Measurements from ENCODE around the gene RHOV. TPM values are rescaled to one million over a fixed set of nuclear protein-coding genes. Genes with fewer than 3 reads are reported as not detected.

Gene RHOV, protein sequence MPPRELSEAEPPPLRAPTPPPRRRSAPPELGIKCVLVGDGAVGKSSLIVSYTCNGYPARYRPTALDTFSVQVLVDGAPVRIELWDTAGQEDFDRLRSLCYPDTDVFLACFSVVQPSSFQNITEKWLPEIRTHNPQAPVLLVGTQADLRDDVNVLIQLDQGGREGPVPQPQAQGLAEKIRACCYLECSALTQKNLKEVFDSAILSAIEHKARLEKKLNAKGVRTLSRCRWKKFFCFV
- total RNA-seq: under 1 TPM in 1 of 2 donors, not detected in 1; 0.18 TPM
- total RNA-seq: 0.46 to 0.75 reads per million in 2 donors

DNA sequence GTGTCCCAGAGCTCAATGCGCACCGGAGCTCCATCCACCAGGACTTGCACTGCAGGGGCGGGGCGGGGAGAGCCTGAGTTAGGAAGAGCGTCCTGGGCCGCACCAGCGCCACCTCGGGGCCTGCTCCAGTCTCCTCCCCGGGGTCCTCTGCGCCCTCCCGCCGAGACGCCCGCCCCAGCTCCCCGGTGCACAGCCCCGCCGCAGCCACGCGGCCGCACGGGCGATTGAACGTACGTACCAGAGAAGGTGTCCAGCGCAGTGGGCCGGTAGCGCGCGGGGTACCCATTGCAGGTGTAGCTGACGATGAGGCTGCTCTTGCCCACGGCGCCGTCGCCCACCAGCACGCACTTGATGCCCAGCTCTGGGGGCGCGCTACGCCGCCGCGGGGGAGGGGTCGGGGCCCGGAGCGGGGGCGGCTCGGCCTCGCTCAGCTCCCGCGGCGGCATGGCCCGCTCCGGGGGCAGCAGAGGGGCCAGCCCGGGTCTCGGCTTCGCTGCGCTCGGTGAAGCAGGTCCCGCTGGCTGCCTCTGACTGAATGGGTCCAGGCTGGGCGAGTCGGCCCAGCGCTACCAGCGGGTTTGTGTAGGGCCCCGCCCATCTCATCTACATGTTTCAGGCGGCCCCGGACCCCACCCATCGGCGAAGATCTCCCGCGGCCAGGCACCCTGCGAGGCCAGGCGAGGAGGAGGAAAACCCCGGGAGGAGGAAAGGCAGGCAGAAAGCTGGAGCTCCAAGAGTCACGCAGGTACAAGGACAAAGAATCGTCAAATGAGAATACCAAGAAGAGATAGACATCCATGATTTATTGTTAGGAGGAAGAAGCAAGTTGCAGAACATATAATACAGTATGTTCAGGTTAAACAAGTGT, at the start of gene RHOV:
TSS of gene RHOV (minus strand) at position 541 of the 868 bp plus-strand sequence. CDS start at position 446, 95 bp downstream.
- Mint-ChIP-seq H3K27me3 (no peaks in the 10 kb centered on the region), H3K4me1 (peaks cover 9% of the 10 kb centered on the region), H3K27ac (peak within 1 kb of the TSS; percentile 32), H3K4me3 (peak within 1 kb of the TSS; percentile 91), H3K36me3 (ENCODE audit: low read depth) (no peaks in the 10 kb centered on the region)
- peak; percentile 34 to 50 (median 47) for DNase-seq
- H3K9me3 ChIP-seq (ENCODE audit: control insufficient read depth, low read length, poor library complexity, severe bottlenecking): no peaks in the 10 kb centered on the region
- ATAC-seq: peak; percentile 87

DNA sequence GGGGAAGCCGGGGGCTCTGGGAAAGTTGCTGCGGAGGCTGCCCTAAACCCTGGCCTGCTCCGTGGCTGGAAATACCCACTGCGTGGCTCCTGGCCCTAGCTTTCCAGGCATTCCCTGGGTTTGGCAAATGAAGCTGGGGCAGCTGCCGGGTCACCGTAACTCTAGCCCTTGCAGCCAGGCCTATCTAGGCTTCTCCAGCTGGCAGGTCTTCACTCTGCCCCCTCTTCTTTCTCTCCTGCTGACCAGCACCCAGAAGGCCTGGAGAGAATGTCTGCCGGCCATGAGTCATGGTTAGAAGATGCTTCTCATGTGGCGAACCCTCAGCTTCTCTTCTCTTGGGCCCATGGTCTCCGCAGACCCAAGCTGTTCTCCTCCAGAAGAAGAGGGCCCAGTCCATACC, 49.5 kb upstream of the RHOV start:
- Mint-ChIP-seq H3K27me3 (peaks cover 22% of the 10 kb centered on the region), H3K36me3 (ENCODE audit: low read depth) (no peaks in the 10 kb centered on the region), H3K4me3 (no peak overlapping the region), H3K27ac (no peak overlapping the region), H3K4me1 (peaks cover 12% of the 10 kb centered on the region)
- H3K9me3 ChIP-seq (ENCODE audit: control insufficient read depth, low read length, poor library complexity, severe bottlenecking): no peaks in the 10 kb centered on the region
- no peak for DNase-seq
- ATAC-seq: no peak

DNA sequence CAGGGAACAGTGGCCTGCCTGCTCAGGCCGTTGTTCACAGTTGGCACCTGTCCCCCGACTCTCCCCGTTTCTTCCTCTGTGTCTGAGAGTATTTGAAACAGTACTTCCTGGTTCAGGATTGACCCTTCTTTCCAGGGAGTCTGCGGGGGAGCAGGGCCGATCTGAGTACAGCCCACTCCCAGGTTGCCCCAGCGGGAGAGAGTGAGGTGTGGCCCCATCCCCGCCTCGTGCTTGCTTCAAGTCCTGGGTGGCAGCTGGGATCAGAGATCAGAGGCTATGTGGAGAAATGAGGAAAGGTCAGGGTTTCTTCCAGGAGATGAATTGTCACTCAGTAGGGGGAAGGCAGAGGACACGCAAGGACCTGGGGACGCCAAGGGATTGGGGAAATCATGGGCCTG, 48.6 kb upstream of the RHOV start:
- Mint-ChIP-seq H3K36me3 (ENCODE audit: low read depth) (no peaks in the 10 kb centered on the region), H3K4me1 (peaks cover 11% of the 10 kb centered on the region), H3K4me3 (no peak overlapping the region), H3K27ac (no peak overlapping the region), H3K27me3 (peaks cover 22% of the 10 kb centered on the region)
- ATAC-seq: no peak
- DNase-seq: no peak
- H3K9me3 ChIP-seq (ENCODE audit: control insufficient read depth, low read length, poor library complexity, severe bottlenecking): no peaks in the 10 kb centered on the region

DNA sequence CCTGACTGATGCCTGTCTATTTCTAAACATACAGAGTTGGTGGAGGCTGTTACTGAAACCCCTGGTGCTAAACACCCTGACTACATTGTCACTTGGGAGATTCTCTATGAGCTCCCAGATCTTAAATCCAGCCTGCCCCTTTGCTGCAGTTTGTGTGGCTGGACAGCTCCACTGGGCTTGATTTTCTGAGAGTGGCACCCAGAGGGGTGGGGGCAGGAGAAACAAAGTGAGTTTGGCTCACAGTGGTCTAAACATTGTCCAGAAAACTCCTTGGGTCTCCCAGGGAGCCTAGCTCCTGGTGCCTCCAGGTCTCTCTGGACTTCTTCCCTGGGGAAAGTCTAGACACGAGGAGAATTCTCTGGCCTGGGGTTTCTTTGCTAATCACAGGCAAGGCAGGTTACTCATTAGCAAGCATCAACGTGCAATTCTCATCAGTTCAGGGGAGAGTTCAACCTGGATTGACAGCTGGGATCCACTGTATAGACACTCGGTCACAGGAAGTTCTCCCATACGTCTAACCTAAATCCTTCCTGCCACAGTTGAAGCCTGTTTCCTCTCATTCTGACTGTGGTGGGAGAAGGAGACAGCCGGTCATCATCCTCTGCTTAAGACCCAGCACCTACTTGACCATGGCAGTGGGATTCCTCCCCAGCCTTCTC, 48.0 kb upstream of the RHOV start:
- H3K27me3 Mint-ChIP-seq: peaks cover 18% of the 10 kb centered on the region
- no peaks in the 10 kb centered on the region for H3K9me3 ChIP-seq (ENCODE audit: control insufficient read depth, low read length, poor library complexity, severe bottlenecking)
- ATAC-seq: no peak
- peaks cover 8% of the 10 kb centered on the region for H3K4me1 Mint-ChIP-seq
- no peak overlapping the region for H3K4me3 Mint-ChIP-seq
- no peaks in the 10 kb centered on the region for H3K36me3 Mint-ChIP-seq (ENCODE audit: low read depth)
- H3K27ac Mint-ChIP-seq: no peak overlapping the region
- DNase-seq: no peak

DNA sequence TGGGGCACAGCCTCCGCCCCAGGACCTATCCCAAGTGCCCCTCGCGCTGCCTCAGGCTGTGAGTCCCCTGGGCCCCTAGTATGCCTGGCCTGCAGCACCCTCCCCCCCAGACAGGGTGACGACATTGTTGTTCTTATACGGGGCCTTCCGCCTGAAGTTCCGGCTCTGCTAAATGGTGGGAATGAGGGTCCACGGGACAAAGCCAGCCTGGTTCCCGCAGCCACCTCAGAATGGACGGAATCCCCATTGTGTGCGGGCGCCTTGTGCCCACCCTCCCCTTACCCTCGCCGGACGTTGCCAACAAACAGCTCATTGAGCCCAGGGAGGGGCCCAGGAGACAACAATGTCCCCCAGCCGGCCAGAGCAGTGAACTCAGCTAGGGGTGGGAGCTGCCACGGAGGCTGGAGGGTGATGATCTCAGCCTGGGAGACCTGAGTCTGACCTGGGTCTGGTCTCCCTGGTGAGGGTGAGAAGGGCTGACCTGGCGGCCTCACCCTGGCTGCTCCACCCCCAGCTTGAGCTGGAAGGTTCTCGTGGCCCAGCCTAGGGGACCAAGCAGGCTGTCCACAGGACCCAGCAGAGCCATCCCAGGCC, 44.9 kb upstream of the RHOV start:
- DNase-seq: no peak
- Mint-ChIP-seq H3K27me3 (peaks cover 4% of the 10 kb centered on the region), H3K27ac (no peak overlapping the region), H3K4me3 (no peak overlapping the region), H3K4me1 (no peaks in the 10 kb centered on the region), H3K36me3 (ENCODE audit: low read depth) (no peaks in the 10 kb centered on the region)
- ATAC-seq: no peak
- no peaks in the 10 kb centered on the region for H3K9me3 ChIP-seq (ENCODE audit: control insufficient read depth, low read length, poor library complexity, severe bottlenecking)

DNA sequence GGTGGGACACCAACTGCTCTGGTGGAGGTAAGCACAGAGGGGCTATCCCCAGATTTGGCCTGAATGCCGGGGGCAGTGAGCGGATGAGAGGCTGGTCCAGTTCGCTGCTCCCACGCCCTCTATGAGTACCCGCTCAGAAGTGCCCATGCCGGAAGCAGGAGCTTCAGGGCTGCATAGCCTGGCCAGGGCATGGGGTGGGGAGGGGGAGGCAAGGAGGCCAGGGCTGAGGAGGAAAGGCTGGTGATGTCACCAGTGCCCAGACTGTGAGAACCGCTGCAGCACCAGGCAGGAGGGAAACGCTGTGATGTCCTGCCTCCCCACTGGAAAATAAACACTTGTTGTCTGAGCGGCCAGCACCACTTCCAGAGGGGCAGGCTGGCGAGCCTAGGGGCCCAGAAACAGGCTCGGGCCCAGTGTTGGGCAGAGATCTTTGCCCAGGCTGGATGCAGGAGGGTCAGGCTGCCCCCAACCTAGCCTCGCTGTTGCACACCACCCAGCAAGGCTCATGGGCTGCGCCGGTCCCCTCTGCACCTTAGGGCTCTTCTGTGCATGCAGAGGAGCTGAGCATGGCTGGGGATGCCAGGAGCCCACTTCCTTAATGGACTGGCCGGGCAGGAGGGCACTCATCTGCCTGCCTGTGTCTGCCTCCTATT, 44.2 kb upstream of the RHOV start:
- DNase-seq (no peak), ATAC-seq (no peak)
- H3K4me3 Mint-ChIP-seq: no peak overlapping the region
- peaks cover 4% of the 10 kb centered on the region for H3K27me3 Mint-ChIP-seq
- no peaks in the 10 kb centered on the region for H3K36me3 Mint-ChIP-seq (ENCODE audit: low read depth)
- H3K9me3 ChIP-seq (ENCODE audit: control insufficient read depth, low read length, poor library complexity, severe bottlenecking): no peaks in the 10 kb centered on the region
- no peaks in the 10 kb centered on the region for H3K4me1 Mint-ChIP-seq
- H3K27ac Mint-ChIP-seq: no peak overlapping the region

DNA sequence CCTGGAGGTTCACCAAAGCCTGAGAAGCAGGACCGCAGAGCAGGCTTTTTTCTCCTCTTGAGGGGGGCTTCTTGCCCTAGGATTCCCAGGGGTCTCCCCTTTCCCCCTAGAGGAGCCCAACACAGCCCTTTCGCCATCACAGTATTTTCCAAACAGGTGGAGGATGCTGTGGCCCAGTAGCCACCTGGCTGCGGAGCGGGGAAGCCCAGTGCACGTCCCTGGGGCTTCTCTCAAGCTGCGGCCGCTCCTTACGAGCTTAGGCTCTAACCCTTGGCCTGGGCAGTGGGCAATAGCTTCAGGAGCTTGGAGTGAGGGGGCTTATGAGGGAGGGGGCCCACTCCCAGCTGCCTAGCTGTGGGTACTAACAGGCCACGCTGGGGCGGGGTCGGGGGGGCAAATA, 43.6 kb upstream of the RHOV start:
- Mint-ChIP-seq H3K36me3 (ENCODE audit: low read depth) (no peaks in the 10 kb centered on the region), H3K27me3 (peaks cover 4% of the 10 kb centered on the region), H3K4me3 (no peak overlapping the region), H3K27ac (no peak overlapping the region), H3K4me1 (no peaks in the 10 kb centered on the region)
- no peaks in the 10 kb centered on the region for H3K9me3 ChIP-seq (ENCODE audit: control insufficient read depth, low read length, poor library complexity, severe bottlenecking)
- DNase-seq: no peak
- ATAC-seq: no peak

DNA sequence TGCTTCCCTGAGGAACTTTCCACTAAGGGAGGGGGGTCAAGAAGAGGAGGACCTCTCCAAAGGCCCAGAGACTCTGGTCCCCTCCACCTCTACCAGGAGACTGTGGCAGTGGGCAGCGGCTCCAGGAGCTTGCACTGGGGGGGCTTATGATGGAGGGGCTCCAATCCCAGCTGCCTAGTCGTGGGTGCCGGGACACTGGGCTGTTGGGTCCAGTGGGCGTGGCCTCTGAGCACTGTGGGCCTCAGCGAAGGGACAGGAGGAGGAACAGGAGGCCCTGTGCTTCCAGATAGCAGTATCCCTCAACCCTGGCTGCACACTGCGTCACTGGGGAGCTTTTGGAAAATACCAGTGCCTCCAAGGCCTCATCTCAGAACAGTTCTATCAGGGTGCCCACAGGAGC, 41.6 kb upstream of the RHOV start:
- no peak overlapping the region for H3K27ac Mint-ChIP-seq
- ATAC-seq: no peak
- no peaks in the 10 kb centered on the region for H3K9me3 ChIP-seq (ENCODE audit: control insufficient read depth, low read length, poor library complexity, severe bottlenecking)
- peaks cover 3% of the 10 kb centered on the region for H3K4me1 Mint-ChIP-seq
- peaks cover 4% of the 10 kb centered on the region for H3K27me3 Mint-ChIP-seq
- H3K4me3 Mint-ChIP-seq: no peak overlapping the region
- H3K36me3 Mint-ChIP-seq (ENCODE audit: low read depth): no peaks in the 10 kb centered on the region
- DNase-seq: no peak

DNA sequence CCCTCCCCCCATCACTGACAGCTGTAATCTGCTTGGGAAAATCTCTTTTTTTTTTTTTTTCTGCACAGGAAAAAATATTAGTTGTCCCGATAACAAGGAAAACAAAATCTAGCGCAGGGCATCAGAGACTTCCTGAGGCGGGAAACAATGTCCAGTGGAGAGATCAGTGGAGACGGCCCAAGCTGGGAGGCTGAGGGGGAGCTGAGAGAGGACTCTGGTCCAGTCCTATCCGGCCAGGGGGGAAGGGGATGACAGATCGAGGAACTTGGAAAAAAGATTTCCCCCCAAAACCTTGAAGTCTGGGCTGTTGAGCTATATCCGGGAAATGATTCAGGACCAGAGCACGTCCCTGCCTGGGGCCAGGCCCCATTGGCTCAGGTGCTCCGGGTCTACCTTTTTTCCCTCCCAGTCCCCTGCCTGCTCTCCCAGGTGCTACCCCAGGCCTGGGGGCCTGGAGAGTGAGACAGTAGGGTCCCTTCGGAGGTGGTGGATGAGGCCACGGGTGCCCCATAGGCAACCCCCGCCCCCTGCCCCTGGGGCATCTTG, 41.2 kb upstream of the RHOV start:
- Mint-ChIP-seq H3K36me3 (ENCODE audit: low read depth) (no peaks in the 10 kb centered on the region), H3K27me3 (peaks cover 4% of the 10 kb centered on the region), H3K4me3 (no peak overlapping the region), H3K27ac (no peak overlapping the region), H3K4me1 (peaks cover 3% of the 10 kb centered on the region)
- DNase-seq: no peak
- ATAC-seq: no peak
- no peaks in the 10 kb centered on the region for H3K9me3 ChIP-seq (ENCODE audit: control insufficient read depth, low read length, poor library complexity, severe bottlenecking)

DNA sequence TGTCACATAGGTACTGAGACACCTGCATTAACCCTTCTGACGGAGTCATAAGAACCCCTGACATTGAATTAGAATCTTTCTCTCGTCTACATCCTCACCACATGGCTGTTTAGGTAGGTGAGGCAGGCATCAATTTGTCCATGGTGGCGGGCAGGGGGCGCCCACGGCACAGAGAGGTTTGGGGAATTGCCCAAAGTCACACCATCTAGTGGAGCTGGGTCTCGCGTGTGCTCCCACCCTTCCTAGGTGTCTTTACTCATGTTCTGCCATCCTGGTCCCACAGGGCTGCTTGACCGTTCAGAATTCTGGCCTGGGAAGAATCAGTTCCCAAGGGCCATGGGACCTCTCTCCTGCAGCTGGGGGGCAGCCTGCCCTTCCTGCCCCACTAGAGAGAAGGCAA, 40.5 kb upstream of the RHOV start:
- H3K9me3 ChIP-seq (ENCODE audit: control insufficient read depth, low read length, poor library complexity, severe bottlenecking): no peaks in the 10 kb centered on the region
- ATAC-seq (no peak), DNase-seq (no peak)
- Mint-ChIP-seq H3K27me3 (peaks cover 4% of the 10 kb centered on the region), H3K4me1 (peaks cover 3% of the 10 kb centered on the region), H3K36me3 (ENCODE audit: low read depth) (no peaks in the 10 kb centered on the region), H3K27ac (no peak overlapping the region), H3K4me3 (no peak overlapping the region)

DNA sequence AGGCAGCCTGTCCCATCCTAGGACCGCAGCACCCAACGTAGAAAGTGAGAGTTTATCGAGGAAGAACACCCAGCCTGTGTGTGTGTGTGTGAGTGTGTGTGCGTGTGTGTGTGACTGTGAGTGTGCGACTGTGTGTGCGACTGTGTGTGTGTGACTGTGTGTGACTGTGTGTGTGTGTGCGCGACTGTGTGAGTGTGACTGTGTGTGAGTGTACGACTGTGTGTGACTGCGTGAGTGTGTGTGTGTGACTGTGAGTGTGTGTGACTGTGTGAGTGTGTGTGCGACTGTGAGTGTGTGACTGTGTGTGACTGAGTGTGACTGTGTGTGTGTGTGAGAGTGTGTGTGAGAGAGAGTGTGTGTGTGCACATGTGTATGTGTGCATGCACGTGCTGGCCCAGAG, 40.0 kb upstream of the RHOV start:
- Mint-ChIP-seq H3K27me3 (peaks cover 4% of the 10 kb centered on the region), H3K4me1 (peaks cover 3% of the 10 kb centered on the region), H3K27ac (no peak overlapping the region), H3K36me3 (ENCODE audit: low read depth) (no peaks in the 10 kb centered on the region), H3K4me3 (no peak overlapping the region)
- ATAC-seq (no peak), DNase-seq (no peak)
- H3K9me3 ChIP-seq (ENCODE audit: control insufficient read depth, low read length, poor library complexity, severe bottlenecking): no peaks in the 10 kb centered on the region

DNA sequence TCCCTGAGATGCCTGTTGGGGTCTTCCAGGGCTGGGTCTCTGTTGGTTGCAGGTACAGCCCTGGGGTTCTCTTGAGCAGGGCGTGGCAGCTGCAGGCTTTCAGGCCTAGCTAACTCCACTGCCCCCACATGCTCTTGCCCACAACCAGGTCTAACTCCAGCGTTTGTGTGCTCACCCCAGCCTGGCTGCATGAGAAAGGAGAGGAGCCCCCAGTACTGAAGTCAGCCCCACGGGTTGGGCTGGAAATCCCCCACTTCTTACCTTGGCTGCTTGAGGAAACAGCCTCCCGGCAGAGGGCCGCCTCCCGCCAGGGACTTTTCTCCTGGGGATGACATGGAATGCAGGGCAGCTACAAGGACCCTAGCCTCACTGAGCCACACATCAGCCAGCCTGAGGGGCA, 38.4 kb upstream of the RHOV start:
- no peaks in the 10 kb centered on the region for H3K9me3 ChIP-seq (ENCODE audit: control insufficient read depth, low read length, poor library complexity, severe bottlenecking)
- peaks cover 5% of the 10 kb centered on the region for H3K4me1 Mint-ChIP-seq
- H3K27ac Mint-ChIP-seq: no peak overlapping the region
- no peak overlapping the region for H3K4me3 Mint-ChIP-seq
- peaks cover 4% of the 10 kb centered on the region for H3K27me3 Mint-ChIP-seq
- no peak for ATAC-seq
- H3K36me3 Mint-ChIP-seq (ENCODE audit: low read depth): no peaks in the 10 kb centered on the region
- DNase-seq: no peak
